ENCODE data around the gene DIAPH2. TPM values are rescaled to one million over a fixed set of nuclear protein-coding genes. Genes with fewer than 3 reads are reported as not detected.

DIAPH2 gene
- total and polyA plus RNA-seq, 9 donors, result 8.1 to 30.9 (median 24.2) TPM

GRCh38 chrX:96700625-96701024, 16.0 kb downstream of the DIAPH2 start:
- Histone ChIP-seq H3K27me3 (no peaks in the 10 kb centered on the region), H3K4me1 (ENCODE audit: insufficient read depth) (peaks cover 1% of the 10 kb centered on the region), H3K27ac (no peak overlapping the region), H3K9me3 (no peaks in the 10 kb centered on the region), H3K36me3 (no peaks in the 10 kb centered on the region), H3K4me3 (no peak overlapping the region)
- intact Hi-C loops (cut with DNase I), result no loop called here
- no peak for DNase-seq
- 75 to 86% (median 80%) methylated on average over 1 of the region's 1 CpG for WGBS, 3 donors
- no peak for TF ChIP-seq POLR2A (IDR thresholded peaks at IDR 0.05)
- TF ChIP-seq CTCF (IDR thresholded peaks at IDR 0.05), result no peak
- TF ChIP-seq EP300 (IDR thresholded peaks at IDR 0.05), result no peak

GRCh38 chrX:96703379-96703778, 18.7 kb downstream of the DIAPH2 start:
- Histone ChIP-seq H3K4me3 (no peak overlapping the region), H3K27ac (no peak overlapping the region), H3K27me3 (no peaks in the 10 kb centered on the region), H3K36me3 (no peaks in the 10 kb centered on the region), H3K4me1 (ENCODE audit: insufficient read depth) (no peaks in the 10 kb centered on the region), H3K9me3 (no peaks in the 10 kb centered on the region)
- no peak for DNase-seq
- intact Hi-C loops (cut with DNase I), result no loop called here
- WGBS, 3 donors, result 75 to 77% (median 76%) methylated on average over 1 of the region's 1 CpG
- no peak for TF ChIP-seq EP300 (IDR thresholded peaks at IDR 0.05)

GRCh38 chrX:96703816-96704215, 19.2 kb downstream of the DIAPH2 start:
- no peak overlapping the region for H3K27ac ChIP-seq
- H3K4me3 ChIP-seq, result no peak overlapping the region
- no peak for TF ChIP-seq EP300 (IDR thresholded peaks at IDR 0.05)
- TF ChIP-seq CTCF (IDR thresholded peaks at IDR 0.05), result no peak
- TF ChIP-seq POLR2A (IDR thresholded peaks at IDR 0.05), result no peak
- no peaks in the 10 kb centered on the region for H3K4me1 ChIP-seq (ENCODE audit: insufficient read depth)
- H3K27me3 ChIP-seq, result no peaks in the 10 kb centered on the region
- intact Hi-C loops (cut with DNase I), result no loop called here
- H3K9me3 ChIP-seq, result no peaks in the 10 kb centered on the region
- 19 to 36% (median 33%) methylated on average over 1 of the region's 1 CpG for WGBS, 3 donors
- no peaks in the 10 kb centered on the region for H3K36me3 ChIP-seq
- no peak for DNase-seq

GRCh38 chrX:96704629-96705028, 20.0 kb downstream of the DIAPH2 start:
- DNase-seq, result no peak
- H3K9me3 ChIP-seq, result no peaks in the 10 kb centered on the region
- no peaks in the 10 kb centered on the region for H3K36me3 ChIP-seq
- TF ChIP-seq CTCF (IDR thresholded peaks at IDR 0.05) (no peak), POLR2A (IDR thresholded peaks at IDR 0.05) (no peak), EP300 (IDR thresholded peaks at IDR 0.05) (no peak)
- H3K4me3 ChIP-seq, result no peak overlapping the region
- no peaks in the 10 kb centered on the region for H3K4me1 ChIP-seq (ENCODE audit: insufficient read depth)
- 45 to 64% (median 57%) methylated on average over 2 of the region's 2 CpGs for WGBS, 3 donors
- no peaks in the 10 kb centered on the region for H3K27me3 ChIP-seq
- no peak overlapping the region for H3K27ac ChIP-seq
- intact Hi-C loops (cut with DNase I), result no loop called here

GRCh38 chrX:96705905-96706304, 21.3 kb downstream of the DIAPH2 start:
- no peak for DNase-seq
- H3K36me3 ChIP-seq, result no peaks in the 10 kb centered on the region
- H3K27me3 ChIP-seq, result no peaks in the 10 kb centered on the region
- H3K27ac ChIP-seq, result no peak overlapping the region
- no peaks in the 10 kb centered on the region for H3K4me1 ChIP-seq (ENCODE audit: insufficient read depth)
- no peaks in the 10 kb centered on the region for H3K9me3 ChIP-seq
- intact Hi-C loops (cut with DNase I), result no loop called here
- TF ChIP-seq POLR2A (IDR thresholded peaks at IDR 0.05) (no peak), CTCF (IDR thresholded peaks at IDR 0.05) (no peak), EP300 (IDR thresholded peaks at IDR 0.05) (no peak)
- no peak overlapping the region for H3K4me3 ChIP-seq
